HL-60 (cell line): ENCODE measurements around the gene ZCCHC3.

Experiments used
- CTCF ChIP-seq: IDR thresholded peaks from one replicate; pipeline ENCODE4 v1.5.1; 2011; ENCODE audit warnings: low read length, control low read depth, inconsistent platforms; ENCODE audit not compliant: insufficient read depth
- REST ChIP-seq: IDR thresholded peaks from 2 replicates; pipeline ENCODE4 v1.6.1; 2012; ENCODE audit warnings: low read depth; ENCODE audit not compliant: insufficient replicate concordance

- TF ChIP-seq CTCF = no peak
- TF ChIP-seq REST = no peak
Measured at GRCh38 chr20:312067-312466, 14.7 kb downstream of the ZCCHC3 start.
